Measurements from ENCODE around the gene HOXA4. TPM values are rescaled to one million over a fixed set of nuclear protein-coding genes. Genes with fewer than 3 reads are reported as not detected.

The HOXA4 gene
- total RNA-seq, 1 experiment from 2014 or later, result 4.8 TPM

DNA sequence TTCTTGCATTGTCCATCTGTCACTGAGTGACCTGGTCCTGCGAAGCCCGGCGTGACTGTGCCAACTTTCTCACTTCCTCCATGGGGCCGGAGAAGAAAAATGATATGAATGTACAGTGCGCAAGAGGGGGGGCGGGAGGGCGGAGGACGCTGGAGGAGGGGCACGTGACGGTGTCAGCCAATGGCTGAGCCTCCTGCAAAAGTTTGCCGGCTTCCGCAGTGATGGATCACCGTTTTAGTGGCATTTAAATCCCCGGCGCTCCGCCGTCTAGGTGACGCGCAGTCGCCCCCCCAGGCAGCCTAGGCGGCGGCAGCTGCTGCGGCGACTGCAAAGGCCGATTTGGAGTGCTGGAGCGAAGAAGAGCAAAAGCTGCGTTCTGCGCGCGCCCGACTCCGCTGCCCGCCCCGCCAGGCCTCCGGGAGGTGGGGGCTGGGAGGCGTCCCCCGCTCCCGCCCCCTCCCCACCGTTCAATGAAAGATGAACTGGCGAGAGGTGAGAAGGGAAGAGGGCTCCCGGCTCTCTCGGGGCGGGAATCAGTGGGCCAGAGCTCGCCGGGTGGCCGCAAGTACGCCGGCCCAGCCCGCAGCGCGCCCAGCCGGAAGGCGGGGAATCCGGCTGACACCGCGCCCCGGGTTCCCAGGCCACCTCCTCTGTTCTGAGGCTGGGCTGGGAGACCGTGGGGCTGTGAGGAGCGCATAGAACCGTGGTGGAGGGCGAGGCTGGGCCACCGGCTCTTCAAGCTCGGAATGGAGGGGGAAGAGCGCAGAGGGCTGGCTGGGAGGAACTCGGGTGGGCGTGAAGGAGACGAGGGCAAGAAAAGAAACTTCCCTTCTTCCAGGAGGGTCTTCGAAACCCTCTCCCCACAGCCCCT is 34.4 kb downstream of the HOXA4 start, which contains the start of gene HOXA1:
TSS of gene HOXA1 (minus strand) at position 104 of the 871 bp plus-strand sequence. CDS start at position 16, 88 bp downstream.
- Mint-ChIP-seq H3K36me3 (ENCODE audit: insufficient read depth, unreplicated experiment) (peaks cover 31% of the 10 kb centered on the region), H3K27me3 (ENCODE audit: insufficient read depth, unreplicated experiment) (no peaks in the 10 kb centered on the region), H3K4me3 (ENCODE audit: unreplicated experiment) (peak within 1 kb of the TSS; percentile 87), H3K27ac (ENCODE audit: unreplicated experiment) (peak within 1 kb of the TSS; percentile 74), H3K9me3 (ENCODE audit: unreplicated experiment) (no peaks in the 10 kb centered on the region), H3K4me1 (ENCODE audit: low read depth, unreplicated experiment) (peaks cover 50% of the 10 kb centered on the region)
- ChIA-PET CTCF (interaction anchor here (0.6 to 2.1 kb wide), 5 partner anchors 17 to 233 kb away, joined by 3 to 7 read pairs (median 4); no protein-coding TSS in a partner anchor), POLR2A (interaction anchor here (0.7 to 1.7 kb wide), 7 partner anchors 10 to 109 kb away, joined by 3 to 16 read pairs (median 5); partner anchors contain the start of gene HOXA7)
- TF ChIP-seq, protein P1, sequence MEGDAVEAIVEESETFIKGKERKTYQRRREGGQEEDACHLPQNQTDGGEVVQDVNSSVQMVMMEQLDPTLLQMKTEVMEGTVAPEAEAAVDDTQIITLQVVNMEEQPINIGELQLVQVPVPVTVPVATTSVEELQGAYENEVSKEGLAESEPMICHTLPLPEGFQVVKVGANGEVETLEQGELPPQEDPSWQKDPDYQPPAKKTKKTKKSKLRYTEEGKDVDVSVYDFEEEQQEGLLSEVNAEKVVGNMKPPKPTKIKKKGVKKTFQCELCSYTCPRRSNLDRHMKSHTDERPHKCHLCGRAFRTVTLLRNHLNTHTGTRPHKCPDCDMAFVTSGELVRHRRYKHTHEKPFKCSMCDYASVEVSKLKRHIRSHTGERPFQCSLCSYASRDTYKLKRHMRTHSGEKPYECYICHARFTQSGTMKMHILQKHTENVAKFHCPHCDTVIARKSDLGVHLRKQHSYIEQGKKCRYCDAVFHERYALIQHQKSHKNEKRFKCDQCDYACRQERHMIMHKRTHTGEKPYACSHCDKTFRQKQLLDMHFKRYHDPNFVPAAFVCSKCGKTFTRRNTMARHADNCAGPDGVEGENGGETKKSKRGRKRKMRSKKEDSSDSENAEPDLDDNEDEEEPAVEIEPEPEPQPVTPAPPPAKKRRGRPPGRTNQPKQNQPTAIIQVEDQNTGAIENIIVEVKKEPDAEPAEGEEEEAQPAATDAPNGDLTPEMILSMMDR (IDR thresholded peaks at IDR 0.05; ENCODE audit: insufficient read depth in 1 of 2, low read depth in 1 of 2, low read length in 1 of 2, severe bottlenecking in 1 of 2, unreplicated experiment in 1 of 2), result peak in 1 of 2 experiments; percentile 17
- BruUV-seq (replicated peaks), result TSS peak; percentile 44
- intact Hi-C loops (cut with micrococcal nuclease; ENCODE audit: unreplicated experiment), result loop anchor here (1.0 to 2.0 kb wide), 4 partner anchors 14 to 236 kb away; partner anchors contain the start of gene SKAP2
- Histone ChIP-seq H3K4me1 (peaks cover 10% of the 10 kb centered on the region), H3K4me3 (ENCODE audit: low read depth, low read length) (peak within 1 kb of the TSS; percentile 86), H3K36me3 (ENCODE audit: control insufficient read depth, insufficient read depth, low read length) (no peaks in the 10 kb centered on the region), H3K9me3 (no peaks in the 10 kb centered on the region), H3K27me3 (replicated peaks; ENCODE audit: control insufficient read depth, insufficient read depth, low read length) (no peaks in the 10 kb centered on the region)
- DNase-seq, result peak; percentile 93 to 95

DNA sequence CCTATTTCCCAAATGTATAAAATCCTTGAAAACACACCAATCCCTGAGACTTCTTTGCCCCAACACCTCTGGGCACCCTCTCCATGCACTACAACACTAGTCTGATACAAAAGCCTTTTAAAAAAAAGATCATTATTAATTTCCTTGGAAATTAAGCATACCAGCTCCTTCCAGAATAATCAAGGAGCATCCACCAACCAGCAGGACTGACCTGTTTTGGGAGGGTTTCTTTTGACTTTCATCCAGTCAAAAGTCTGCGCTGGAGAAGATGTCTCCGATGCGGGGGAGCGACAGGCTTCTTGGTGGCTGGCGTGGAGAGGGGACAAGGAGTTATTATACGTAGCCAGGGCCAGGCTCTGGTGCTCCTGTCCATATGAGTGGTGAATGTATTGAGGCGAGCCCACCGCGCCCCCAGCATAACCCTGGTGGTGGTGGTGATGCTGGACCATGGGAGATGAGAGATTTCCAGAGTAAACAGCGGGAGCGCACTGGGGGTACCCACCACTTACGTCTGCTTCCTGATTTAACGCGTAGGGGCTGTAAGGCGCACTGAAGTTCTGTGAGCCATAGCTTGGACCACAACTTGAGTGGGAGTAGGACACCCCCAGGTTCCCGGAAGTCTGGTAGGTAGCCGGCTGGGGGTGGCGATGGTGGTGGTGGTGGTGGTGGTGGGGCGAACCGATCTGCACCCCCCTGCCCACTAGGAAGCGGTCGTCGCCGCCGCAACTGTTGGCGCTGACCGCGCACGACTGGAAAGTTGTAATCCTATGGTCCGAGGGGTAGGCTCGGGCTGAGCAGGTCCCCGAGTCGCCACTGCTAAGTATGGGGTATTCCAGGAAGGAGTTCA is 35.3 kb downstream of the HOXA4 start:
- TF ChIP-seq, protein P1 (IDR thresholded peaks at IDR 0.05; ENCODE audit: insufficient read depth in 1 of 2, low read depth in 1 of 2, low read length in 1 of 2, severe bottlenecking in 1 of 2, unreplicated experiment in 1 of 2), result no peak
- Mint-ChIP-seq H3K4me1 (ENCODE audit: low read depth, unreplicated experiment) (peaks cover 57% of the 10 kb centered on the region), H3K27me3 (ENCODE audit: insufficient read depth, unreplicated experiment) (no peaks in the 10 kb centered on the region), H3K36me3 (ENCODE audit: insufficient read depth, unreplicated experiment) (peaks cover 23% of the 10 kb centered on the region), H3K4me3 (ENCODE audit: unreplicated experiment) (peak overlapping the region; percentile 87), H3K9me3 (ENCODE audit: unreplicated experiment) (no peaks in the 10 kb centered on the region), H3K27ac (ENCODE audit: unreplicated experiment) (peak overlapping the region; percentile 74)
- Histone ChIP-seq H3K4me3 (ENCODE audit: low read depth, low read length) (peak overlapping the region; percentile 86), H3K27me3 (replicated peaks; ENCODE audit: control insufficient read depth, insufficient read depth, low read length) (no peaks in the 10 kb centered on the region), H3K4me1 (peaks cover 17% of the 10 kb centered on the region), H3K9me3 (no peaks in the 10 kb centered on the region), H3K36me3 (ENCODE audit: control insufficient read depth, insufficient read depth, low read length) (no peaks in the 10 kb centered on the region)
- ChIA-PET CTCF (interaction anchor here (1.1 kb wide), 1 partner anchor 16 kb away, joined by 3 read pairs; no protein-coding TSS in a partner anchor), POLR2A (interaction anchor here (0.7 to 1.7 kb wide), 2 partner anchors 14 to 394 kb away, joined by 8 to 10 read pairs; no protein-coding TSS in a partner anchor)
- no peak for DNase-seq
- intact Hi-C loops (cut with micrococcal nuclease; ENCODE audit: unreplicated experiment), result no loop called here
- TSS peak; percentile 71 for BruUV-seq (replicated peaks)

Data from Caco-2 (cell line).